Stimulated activated CD4-positive, alpha-beta T cell treated with anti-CD3 and anti-CD28 coated beads, Interleukin-12 subunit alpha, Interleukin-12 subunit beta, amount 100 ng/mL, for 24 hours (primary cell): Measurements from ENCODE around the gene RNF213.

Experiments used
- DNase-seq, 2 experiments: peaks; one replicate each; pipeline ENCODE4 v3.0.0-alpha.2; 2020; ENCODE audit warnings: low read depth in 2 of 2

Gene RNF213

GRCh38 chr17:80260791-80261158 is at the start of gene RNF213:
Gene RNF213, plus strand, starts transcription at chr17:80260852. Its CDS starts 2,830 bp downstream, at chr17:80263682.
- DNase-seq: no peak

GRCh38 chr17:80212109-80212508 is 48.5 kb upstream of the RNF213 start:
- DNase-seq: no peak

GRCh38 chr17:80212511-80212910 is 48.1 kb upstream of the RNF213 start:
- no peak for DNase-seq

GRCh38 chr17:80212962-80213642 is 47.5 kb upstream of the RNF213 start:
- DNase-seq: no peak

DNA sequence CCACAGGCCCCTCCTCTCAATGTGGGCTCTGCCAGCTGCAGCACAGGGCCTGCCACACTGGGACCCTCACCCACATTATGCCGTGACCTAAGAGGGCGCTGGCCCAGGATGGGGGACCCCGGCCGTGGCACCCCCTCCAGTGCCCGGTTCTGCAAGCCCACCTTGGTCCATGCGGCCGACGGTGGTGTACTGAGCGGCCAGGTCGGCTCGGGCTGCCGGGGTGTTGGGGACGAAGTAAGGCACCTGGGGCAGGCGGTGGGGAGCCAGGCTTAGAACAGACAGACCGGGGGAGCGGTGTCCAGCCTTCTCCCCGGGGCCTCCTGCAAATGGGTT is 47.0 kb upstream of the RNF213 start:
- no peak for DNase-seq

DNA sequence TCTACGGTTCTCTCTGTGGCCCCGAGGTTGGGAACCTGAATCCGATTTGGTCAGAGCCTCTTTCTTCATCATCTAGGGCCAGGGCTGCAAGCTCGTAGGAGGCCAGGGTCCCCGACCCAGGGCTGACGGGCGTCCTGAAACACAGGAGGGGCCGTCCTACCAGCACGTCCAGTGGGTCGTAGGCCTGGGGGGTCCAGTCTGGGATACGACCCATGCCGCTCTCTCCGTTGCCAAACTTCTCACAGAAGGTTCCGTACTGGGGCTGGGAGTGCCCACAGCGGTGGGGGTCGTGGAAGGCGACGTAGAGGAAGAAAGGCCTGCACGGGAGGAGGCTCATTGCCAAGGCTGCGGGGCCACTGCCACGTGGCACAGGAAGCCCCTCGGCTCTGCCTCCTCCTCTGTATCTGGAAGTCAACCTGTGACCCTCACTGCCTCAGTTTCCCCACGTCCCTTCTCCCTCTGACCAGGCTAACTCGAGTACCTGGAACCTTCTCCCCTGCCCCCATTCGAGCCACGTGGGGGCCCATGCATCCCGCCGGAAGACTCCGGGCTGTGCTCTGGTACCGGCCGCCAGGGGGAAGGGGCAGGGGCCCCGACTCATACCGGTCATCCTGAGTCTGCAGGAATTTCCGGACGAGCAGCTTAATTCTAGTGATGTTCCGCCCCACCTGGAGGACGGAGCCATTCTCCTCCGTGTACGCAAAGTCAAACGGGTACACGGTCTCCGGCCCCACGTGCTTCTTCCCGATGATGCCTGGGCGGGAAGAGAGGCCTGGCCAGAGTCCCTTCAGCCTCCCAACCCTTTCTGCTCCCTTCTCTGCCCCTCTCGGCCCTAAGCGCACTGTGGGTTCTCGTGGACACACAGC is 46.4 kb upstream of the RNF213 start:
- no peak for DNase-seq

DNA sequence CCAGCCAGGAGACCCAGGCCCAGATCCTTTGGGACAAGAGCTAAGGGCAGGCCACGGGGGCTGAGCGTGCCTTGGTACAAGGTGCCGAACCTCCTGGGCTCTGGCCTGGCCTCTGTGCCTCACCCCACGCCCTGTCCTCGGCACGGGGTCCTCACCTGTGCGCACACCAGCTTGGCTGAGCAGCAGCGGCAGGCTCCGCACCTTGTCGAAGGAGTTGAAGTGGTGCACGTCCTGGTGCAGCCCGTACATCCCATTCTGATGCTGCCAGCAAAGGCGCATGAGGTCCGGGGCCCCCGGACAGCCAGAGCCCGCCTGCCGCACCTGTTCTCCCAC is 45.8 kb upstream of the RNF213 start:
- no peak for DNase-seq

DNA sequence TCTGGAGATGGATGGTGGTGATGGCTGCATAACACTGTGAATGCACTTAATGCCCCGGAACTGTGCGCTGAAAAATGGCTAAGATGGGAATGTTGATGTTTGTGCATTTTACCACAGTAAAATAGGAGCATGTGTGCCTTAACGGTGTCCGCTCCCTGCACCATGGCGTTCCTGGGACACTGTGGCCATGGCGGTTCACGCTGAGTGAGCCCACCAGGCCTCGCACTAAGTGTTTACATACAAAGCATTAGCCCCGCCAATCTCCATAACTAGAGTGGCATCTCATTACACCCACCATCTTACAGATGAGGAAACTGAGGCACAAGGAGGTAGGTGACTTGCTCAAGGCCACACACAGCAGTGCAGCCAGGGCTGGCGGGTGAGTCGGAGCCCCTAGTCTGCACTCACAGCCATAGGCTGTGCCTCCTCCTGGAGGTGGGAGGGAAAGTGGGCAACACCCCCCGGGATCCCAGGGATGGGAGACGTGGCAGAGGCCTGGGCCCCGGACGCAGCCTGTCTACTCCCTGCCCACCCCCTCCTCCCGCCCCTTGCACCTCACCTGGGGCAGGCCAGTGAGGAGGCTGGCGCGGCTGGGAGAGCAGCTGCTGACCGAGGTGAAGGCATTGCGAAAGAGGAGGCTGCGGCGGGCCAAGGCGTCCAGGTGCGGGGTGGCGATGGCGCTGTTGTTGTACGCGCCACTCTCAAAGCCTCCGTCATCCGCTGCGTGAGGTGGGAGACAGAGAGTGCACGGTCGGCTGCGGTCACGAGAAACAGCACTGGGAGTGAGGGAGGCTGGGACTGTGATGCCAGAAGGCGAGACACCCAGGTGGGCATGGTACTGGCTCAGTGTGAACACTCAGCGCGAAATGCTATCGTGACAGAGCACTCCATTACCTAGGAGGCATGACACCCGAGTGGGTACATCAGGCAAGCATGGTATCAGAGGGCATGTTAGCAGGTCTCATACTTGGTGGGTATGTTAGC is 43.9 kb upstream of the RNF213 start:
- DNase-seq: no peak

DNA sequence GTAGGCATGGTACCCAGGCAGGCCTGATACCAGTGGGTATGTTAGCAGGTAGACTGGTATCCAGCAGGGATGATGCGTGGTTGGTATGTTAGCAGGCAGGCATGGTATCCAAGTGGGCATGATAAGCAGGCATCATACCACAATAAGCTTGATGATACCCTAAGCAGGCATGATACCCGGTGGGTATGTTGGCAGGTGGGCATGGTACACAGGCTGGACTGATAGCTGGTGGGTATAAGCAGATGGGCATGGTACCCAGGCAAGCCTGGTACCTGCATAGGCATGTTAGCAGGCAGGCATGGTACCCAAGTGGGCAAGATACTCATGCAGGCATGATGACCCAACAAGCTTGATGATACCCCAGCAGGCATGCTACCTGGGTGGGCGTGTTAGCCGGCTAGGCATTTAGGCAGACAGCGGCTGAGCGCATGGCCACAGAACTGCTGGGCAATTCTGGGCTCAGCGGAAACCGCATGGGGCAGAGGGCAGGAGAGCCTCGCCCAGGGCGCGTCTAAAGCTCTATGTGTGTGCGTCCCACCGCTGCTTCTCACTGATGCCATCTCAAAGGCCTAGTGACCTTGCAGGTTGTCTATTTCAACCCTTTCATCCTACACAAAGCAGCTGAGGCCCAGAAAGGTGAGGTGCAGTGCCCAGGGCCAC is 42.8 kb upstream of the RNF213 start:
- no peak for DNase-seq

- no peak for DNase-seq
Measured at GRCh38 chr17:80218391-80218790, 42.3 kb upstream of the RNF213 start.

- peak; percentile 81 to 93 for DNase-seq
Measured at GRCh38 chr17:80219013-80219762, 41.5 kb upstream of the RNF213 start.

DNA sequence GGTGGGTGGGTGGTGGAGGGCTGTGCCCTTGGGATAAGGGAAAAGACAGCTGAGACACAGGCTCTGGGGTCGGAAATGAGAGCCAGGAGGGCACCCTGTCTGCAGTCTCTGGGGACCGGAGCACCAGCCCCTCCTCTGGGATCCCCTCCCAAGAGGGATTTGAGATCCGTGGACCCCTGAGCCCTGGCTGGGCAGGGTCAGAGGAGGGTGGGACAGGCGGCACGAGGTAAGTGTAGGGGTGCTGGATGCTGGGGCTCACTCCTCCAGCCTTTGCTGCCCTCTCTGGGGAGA is 40.9 kb upstream of the RNF213 start:
- no peak for DNase-seq

- DNase-seq: peak; percentile 34 to 75
Measured at GRCh38 chr17:80220054-80220735, 40.5 kb upstream of the RNF213 start, which contains the start of the genes SGSH and SLC26A11. Gene SGSH, minus strand, starts transcription at chr17:80220333. Its CDS starts 20 bp downstream, at chr17:80220313. Gene SLC26A11, plus strand, starts transcription at chr17:80220427. Its CDS starts 1,134 bp downstream, at chr17:80221561.

DNA sequence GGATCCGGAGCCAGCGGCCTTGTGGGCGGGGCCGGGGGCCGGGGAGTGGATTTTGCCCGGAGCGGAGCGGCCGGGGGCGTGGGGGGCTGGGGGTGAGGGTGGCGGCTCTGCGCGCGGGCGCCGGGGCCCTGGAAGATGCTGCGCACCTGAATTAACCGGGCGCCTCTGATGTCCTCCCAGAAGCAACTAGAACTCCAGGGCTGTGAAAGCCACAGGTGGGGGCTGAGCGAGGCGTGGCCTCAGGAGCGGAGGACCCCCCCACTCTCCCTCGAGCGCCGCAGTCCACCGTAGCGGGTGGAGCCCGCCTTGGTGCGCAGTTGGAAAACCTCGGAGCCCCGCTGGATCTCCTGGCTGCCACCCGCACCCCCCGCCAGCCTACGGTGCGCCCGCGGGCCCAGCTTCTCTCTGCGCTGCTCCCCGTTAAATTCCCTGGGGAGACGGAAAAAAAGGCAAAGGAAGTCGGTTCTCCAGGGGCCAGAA is 39.9 kb upstream of the RNF213 start:
- no peak for DNase-seq

- DNase-seq: no peak
Measured at GRCh38 chr17:80221351-80222105, 39.1 kb upstream of the RNF213 start.

- DNase-seq: no peak
Measured at GRCh38 chr17:80222376-80223141, 38.1 kb upstream of the RNF213 start.

- DNase-seq: no peak
Measured at GRCh38 chr17:80223142-80223815, 37.4 kb upstream of the RNF213 start.

DNA sequence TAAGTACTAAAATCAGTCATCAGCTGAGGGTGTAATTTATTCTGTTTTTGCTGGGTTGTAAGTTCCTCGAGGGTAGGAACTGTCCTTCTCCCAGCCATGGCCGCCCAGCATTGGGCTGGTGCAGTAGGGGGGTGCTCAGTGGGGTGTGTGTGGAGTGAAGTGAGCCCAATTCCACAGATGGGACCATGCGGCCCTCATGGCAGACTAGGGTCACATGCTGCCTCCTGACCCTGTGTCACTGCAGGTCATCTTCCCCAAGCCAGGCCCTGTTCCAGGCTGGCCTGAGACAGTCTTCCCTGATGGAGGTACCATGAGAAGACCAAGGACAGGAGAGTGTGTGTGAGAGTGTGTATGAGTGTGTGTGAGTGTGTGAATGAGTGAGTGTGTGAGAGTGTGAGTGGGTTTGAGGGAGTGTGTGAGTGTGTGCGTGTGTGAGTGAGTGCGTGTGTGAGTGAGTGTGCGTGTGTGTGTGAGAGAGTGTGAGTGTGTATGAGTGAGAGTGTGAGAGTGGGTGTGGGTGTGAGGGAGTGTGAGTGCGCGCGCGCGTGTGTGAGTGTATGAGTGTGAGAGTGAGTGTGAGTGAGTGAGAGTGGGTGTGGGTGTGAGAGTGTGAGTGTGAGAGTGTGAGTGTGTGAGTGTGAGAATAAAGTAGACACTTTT is 36.7 kb upstream of the RNF213 start:
- no peak for DNase-seq
